C4-2B (cell line): ENCODE data around the gene CBX2.

ENCODE experiments used
- H3K27ac ChIP-seq: fragments of 450-650 bp; 2 replicates; pipeline ENCODE4 v1.5.1; 2017
- CTCF ChIP-seq: fragments of 450-650 bp; conservative IDR thresholded peaks from 2 replicates; pipeline ENCODE4 v1.5.1; 2017; ENCODE audit warnings: mild to moderate bottlenecking
- ZFX ChIP-seq: fragments of 450-650 bp; IDR thresholded peaks from 2 replicates; pipeline ENCODE4 v1.6.1; 2017

CBX2 gene

GRCh38 chr17:79743614-79744013 is 34.3 kb upstream of the CBX2 start:
- no peak overlapping the region for H3K27ac ChIP-seq
- TF ChIP-seq CTCF (no peak), ZFX (no peak)

GRCh38 chr17:79745641-79746105 is 32.3 kb upstream of the CBX2 start:
- H3K27ac ChIP-seq: no peak overlapping the region
- TF ChIP-seq ZFX: no peak
- no peak for TF ChIP-seq CTCF

DNA sequence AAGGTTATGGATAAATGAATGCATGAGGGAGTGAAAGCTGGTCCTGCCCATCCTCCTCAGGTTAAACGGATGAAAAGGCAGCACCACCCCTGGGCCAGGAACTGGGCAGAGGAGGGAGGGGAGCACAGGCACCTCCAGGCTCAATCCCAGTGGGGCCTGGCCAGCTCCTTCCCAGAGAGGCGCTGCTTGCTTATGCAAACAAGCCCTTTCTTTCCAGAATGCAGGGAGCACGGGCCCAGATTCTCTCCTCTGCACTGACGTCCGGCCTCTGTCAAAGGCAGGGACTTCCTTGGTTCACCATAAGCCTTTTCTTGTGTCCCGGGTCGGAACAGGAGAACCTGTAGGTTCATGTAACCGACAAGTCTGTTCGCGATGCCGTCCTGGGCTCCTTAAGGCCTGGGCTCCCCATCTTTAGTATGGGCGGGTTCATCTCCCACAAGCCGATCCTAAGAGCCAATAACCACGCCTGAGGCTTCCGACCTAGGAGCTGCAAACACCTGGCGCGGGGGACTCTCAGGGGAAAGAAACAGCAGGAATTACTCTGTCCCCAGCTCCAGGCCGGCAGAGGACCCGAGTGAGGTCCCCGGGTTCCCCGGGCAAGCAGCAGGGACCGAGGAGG is 30.9 kb upstream of the CBX2 start:
- H3K27ac ChIP-seq: no peak overlapping the region; the same call in 1 of the 2 replicates
- TF ChIP-seq ZFX (no peak), CTCF (no peak)

- TF ChIP-seq ZFX (no peak), CTCF (no peak)
- H3K27ac ChIP-seq: no peak overlapping the region
These were observed 30.2 kb upstream of the CBX2 start for GRCh38 chr17:79747508-79748294.

DNA sequence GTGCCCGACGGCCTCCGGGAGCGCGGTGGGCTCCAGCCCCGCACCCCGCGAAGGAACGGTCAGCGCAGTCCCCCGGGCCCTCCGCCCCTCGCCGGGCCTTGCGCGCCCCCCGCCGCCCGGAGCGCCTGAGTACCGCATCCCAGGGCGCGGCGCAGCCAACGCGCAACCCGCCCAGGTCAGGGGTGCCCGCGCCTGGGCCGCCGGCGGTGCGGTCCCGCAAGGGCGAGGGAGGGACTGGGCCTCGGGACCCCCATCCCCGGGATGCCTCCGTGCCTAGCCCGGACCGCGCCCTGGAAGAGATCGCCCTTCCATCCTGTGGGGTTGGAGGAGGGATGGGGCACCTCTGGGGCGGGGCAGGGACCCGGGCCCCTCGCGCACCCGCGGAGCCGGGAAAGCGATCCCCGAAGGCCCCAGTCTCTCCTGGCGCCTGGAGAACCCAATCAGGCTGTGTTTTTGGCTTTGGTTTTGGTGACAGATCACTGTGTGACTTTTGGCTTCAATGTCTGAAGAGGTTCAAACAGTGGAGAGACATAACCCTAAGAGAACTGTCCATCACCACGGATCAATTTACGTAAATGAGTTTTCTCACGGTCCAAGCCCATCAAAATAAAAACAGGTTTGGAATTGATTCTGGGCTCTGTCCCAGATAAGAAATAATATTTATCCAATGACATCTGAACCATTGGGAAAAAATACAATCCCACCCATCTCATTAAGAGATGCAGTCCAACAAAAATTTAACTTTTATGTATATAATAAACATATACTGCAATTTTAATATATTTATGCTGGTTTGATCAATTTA is 29.5 kb upstream of the CBX2 start:
- no peak overlapping the region for H3K27ac ChIP-seq
- no peak for TF ChIP-seq CTCF

DNA sequence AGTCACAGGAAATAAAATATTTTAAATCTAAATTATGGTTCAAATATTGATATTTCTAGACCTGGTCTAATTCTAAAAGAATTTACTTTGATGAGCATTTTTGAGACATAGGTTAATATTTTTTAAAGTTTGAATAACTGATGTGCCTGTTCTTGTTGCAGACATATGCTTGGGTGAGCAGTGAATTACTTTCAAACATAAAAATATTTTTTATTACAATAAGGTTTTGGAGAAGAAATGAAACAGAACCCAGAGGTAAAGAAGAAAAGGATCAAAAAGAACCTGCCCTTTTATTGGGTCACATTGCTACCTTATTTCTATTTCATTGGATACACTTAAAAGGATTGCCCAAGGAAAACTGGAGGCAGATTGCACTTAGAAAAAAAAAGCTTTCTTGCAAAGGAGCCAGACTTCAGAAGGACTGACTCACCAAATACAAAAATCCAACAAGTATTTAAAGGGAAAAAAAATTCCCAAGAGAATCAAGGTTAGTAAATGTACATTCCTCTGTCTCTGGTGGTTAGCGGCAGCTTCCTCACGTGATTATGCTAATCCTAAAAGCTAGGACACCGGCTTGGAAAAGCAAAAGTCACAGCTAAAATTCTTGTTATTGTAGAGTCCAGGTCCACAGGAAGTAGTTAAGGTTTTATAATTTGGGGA is 28.7 kb upstream of the CBX2 start:
- no peak overlapping the region for H3K27ac ChIP-seq
- TF ChIP-seq CTCF: no peak
- TF ChIP-seq ZFX: no peak
